HG03066 (cell line): Measurements from ENCODE around the gene EPB41.
"Not testable (repeated sequence)": the region's sequence is repeated elsewhere in the genome, so short reads cannot be mapped to it uniquely, and the experiment has no call there.

Experiments
- ATAC-seq: cut with Tn5 transposase; IDR thresholded peaks from one replicate; pipeline ENCODE4 v1.9.1; 2021; ENCODE audit warnings: low read depth; ENCODE audit not compliant: unreplicated experiment

Gene EPB41

DNA sequence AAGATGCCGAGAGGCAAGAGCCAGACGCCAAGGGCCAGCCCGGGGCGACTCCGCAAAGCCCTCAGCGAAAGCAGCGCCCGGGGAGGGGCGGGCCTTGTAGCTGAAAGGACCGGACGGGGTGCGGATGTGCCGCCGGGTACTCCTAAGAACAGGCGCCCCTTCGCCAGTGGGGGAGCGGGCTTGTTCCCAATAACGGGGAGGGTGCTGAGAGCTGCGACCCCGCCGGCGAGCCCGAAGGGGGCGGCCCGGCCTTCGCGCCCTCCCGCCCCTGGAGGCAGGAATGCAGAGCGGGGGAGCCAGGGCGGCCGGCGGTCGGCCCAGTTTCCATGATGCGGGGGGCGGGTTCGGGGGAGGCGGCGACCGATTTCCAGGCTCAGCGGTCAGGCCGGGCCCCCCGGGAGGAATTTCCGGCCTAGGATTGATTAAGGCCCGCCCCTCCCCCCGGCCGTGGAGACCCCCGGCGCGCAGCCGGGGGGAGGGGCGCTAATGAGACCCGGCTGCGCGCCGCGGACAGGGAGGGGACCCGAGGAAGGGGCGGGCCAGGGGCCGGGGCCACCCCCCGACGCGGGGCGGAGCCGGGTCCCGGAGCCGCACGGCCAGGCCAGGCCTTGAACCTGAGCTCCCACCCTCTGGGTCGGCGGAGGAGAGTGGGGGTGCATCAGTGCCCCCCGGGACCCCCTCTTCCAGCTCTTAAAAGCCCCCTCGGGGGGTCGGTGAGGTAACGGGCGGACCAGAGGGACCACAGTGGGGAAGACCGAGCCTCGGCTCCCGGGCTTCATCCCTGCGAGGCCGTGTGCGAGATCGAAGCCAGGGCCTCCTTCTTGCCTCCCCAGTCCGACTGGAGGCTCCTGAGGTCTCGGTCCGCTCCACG is 210.2 kb downstream of the EPB41 start:
- no peak for ATAC-seq

DNA sequence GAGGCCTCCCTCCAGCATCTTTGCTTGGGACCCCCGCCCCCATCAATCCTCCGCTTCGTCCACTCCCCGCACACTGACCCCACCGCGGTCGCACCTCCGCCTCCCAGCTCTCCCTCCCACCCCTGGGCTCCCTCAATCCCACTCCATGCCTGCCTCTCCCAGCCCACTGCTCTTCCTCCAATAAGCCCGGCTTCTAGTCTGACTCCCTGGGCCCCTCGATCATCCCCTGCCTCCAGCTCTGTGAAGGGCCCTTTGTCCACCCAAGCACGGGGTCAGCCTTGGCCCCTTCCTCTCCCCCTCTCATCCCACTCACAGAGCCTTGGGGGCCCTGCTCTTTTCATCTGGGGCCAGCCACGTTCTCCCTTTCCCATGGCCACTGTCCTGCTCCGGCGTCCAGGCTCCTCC is 210.9 kb downstream of the EPB41 start:
- ATAC-seq, result no peak

DNA sequence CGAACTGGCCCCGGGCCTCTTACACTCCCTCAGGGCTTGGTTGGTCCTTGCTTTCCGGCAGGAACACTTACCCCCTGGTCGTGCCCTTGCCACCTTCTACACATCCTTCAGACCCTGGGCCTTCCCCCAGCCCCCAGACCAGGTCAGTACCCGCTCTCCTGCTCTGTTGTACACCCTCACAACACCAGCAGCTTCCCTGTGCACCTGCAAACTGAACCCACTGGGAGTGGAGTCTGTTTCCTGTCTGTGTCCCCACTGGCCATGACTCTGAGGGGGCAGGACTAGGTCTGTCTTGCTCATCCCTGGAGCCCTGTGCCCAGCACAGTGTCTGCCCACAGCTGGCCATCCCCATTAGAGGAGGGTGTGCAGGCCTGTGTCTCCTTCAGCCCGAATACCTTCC is 211.4 kb downstream of the EPB41 start:
- no peak for ATAC-seq

- no peak for ATAC-seq
These were observed 211.8 kb downstream of the EPB41 start for GRCh38 chr1:29126198-29126597.

- no peak for ATAC-seq
These were observed 214.4 kb downstream of the EPB41 start for GRCh38 chr1:29128739-29129138.

DNA sequence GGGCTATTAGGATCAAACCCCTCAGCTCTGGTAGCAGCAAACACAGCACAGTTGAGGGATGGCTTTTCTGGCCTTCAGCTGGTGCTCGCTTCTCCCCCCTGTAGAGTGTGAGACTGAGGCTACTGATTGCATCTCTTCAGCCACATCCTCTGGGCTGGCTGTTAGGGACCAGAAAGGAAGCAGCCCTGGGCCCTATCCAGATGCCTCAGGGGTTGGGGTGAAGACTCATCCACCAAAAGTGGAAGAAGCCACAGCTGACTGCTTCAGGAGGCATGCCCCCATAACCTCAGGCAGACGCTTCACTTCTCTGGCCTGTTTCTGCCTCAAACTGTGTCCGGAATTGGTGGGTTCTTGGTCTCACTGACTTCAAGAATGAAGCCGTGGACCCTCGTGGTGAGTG is 215.5 kb downstream of the EPB41 start:
- no peak for ATAC-seq

DNA sequence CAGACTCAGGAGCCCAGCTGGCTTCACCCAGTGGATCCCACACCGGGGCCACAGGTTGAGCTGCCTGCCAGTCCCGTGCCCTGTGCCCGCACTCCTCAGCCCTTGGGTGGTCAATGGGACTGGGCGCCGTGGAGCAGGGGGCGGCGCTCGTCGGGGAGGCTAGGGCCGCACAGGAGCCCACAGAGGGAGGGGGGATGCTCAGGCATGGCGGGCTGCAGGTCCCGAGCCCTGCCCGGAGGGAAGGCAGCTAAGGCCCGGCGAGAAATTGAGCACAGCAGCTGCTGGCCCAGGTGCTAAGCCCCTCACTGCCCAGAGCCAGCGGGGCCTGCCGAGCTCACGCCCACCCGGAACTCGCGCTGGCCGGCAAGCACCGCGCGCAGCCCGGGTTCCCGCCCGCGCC is 216.7 kb downstream of the EPB41 start:
- not testable (repeated sequence) for ATAC-seq

GRCh38 chr1:29133861-29134694 is 219.7 kb downstream of the EPB41 start:
- no peak for ATAC-seq

GRCh38 chr1:29134695-29135028 is 220.3 kb downstream of the EPB41 start:
- no peak for ATAC-seq

- no peak for ATAC-seq
These were observed 222.1 kb downstream of the EPB41 start for GRCh38 chr1:29136391-29136915.

GRCh38 chr1:29142714-29143113 is 228.3 kb downstream of the EPB41 start:
- no peak for ATAC-seq

DNA sequence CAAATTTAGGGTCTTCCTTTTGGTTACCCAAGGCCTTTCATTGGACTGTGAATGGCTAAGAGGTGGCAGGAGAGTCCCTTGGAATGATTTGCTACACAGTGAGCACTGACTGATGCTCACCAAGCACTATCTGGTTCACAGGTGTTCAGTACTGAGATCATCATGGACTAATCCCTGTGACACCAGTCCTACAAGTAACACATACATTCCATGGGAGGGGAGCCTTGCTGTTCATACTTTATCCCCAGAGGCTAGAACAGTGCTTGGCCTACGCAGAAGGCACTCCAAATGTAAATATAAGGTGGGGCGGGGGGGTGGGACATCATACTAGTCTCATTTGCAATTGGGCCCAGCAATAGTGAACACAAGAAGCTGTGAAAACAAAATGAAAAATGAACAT is 229.8 kb downstream of the EPB41 start:
- no peak for ATAC-seq

DNA sequence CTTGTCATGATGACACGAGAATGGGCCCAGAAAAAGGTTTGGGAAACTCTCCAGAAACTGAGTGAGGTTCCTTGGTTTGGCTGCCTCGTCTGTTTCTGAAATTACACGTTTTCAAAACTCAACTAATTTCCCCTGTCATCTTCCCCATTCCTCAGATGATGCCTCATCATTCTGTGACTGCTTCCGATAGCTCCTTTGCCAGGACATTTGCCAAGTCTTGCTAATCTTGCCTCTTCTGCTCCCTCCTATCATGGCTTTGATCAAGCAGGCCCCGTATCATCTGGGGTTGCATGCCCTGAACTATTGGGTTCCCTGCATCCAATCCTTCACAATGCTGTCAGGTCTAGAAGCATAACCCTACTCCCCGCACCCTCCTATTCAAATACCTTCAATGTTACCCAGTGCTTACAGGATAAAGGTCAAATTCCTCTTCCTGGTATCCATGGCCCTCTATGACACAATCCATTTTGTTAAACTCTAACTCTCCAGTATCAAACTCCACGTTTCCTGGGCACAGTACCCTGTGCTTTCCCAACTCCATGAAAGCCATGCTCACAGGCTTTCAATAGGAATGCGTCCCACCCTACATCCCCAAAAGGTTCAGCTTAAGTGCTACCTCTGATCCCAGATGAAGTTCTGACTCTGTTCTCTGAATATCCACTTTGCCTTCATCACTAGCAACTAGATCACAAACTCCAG is 231.5 kb downstream of the EPB41 start:
- ATAC-seq, result no peak

GRCh38 chr1:29148656-29149491 is 234.5 kb downstream of the EPB41 start:
- ATAC-seq, result no peak

- not testable (repeated sequence) for ATAC-seq
These were observed 236.0 kb downstream of the EPB41 start for GRCh38 chr1:29150346-29150745.

DNA sequence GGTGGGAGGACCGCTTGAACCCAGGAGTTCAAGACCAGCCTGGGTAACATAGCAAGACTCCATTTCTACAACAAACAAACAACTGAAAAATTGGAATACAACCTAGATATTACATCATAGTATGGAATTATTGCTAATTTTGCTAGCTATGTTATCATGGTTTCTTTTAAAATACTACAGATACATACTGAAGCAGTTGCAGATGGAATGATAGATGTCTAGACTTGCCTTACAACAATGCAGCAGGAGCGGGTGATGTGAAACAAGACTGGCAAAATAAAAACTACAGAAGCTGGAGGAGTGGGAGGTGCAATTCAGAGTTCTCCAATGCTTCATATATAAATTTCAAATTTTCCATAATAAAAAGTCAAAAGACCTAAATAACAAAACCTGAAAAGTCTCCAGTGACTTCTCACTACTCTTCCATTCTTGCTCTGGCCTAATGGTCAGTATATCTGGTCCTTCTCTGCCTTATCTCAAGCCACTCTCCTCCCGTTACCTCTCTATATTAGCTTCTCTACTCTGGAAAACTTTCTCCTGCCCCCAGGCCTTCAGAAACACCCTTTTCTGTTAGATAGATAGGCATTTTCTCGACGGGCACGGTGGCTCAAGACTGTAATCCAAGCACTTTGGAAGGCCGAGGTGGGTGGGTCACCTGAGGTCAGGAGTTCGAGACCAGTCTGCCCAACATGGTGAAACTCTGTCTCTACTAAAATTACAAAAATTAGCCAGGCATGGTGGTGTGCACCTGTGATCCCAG is 237.9 kb downstream of the EPB41 start:
- no peak for ATAC-seq

DNA sequence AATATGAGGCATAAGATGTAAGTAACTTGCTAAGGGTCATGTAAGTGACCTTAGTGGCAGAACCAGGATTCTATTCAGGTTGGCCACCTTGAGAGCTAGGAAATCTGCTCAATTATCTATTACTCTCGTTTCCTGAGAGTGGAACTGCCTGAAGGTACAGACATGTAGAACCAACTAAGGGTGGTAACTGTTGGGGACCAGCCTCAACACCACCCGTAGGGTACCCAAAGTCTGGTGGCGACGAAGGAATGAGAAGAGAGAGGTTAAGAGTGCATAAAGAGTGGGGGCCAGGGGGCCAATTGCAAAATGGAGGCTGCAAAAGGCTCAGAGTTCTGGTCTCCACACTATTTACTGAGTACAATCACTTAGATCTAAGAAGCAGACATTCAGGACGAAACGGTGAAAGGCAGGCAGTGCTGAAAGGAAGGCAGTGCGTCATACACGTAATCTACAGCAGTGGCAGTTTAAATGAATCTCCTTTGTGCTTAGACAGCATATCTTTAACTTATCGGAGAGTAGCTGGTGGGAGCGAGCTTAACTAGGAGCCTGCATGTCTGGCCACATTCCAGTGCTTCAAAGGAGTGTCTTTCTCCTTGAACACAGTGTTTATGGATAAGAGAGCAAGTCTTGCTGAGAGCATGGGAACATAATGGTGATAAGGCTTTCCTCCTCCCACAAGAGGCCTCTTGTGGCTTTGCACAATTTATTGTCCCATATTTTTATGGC is 242.3 kb downstream of the EPB41 start:
- ATAC-seq, result no peak

- no peak for ATAC-seq
These were observed 242.9 kb downstream of the EPB41 start for GRCh38 chr1:29157269-29157601.

GRCh38 chr1:29159773-29160172 is 245.4 kb downstream of the EPB41 start:
- no peak for ATAC-seq
